Measurements from ENCODE around the gene HCFC1. TPM values are rescaled to one million over a fixed set of nuclear protein-coding genes. Genes with fewer than 3 reads are reported as not detected.
A peak's percentile ranks its signal among the peaks of the same experiment; 100 is the strongest.

HCFC1 gene
- total RNA-seq, 1 experiment from 2014 or later, result 77.7 TPM

DNA sequence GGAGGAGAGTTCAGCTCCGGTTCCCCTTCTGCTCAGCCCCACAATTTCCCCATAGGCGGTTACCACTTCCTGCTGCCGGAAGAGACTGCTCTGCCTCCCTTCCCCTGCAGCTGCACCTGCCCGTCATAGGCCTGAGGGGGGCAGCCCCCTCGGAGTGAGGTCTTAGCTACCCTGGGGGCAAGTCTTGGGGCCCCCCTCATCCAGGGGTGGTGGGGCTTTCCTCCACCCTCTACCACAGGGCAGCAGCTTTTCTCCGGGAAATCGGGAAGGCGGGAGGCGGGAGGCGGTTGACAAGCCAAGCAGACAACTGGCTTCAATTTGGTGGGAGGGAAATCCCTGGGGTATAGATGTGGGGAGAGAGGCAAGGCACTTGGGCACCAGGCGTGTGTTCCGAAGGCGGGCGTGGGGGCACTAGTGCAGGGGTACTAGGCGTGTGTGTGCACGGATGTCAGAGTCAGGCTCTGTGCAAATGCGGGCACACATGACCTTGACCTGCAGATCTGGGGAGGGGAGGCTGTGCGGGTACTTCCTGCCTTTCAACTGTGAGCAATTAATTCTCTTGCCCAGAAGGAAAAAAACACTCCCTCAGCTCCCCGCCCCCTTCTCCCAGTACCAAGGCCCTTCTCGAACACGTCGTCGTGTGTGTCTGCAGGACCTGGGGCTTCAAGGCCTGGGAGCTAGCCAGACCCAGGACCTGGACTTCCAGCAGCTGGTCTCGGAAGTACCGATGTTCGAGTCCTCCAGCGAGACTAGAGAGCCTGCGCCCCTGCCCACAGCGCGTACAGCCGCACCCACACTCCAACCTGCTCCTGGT is 44.6 kb downstream of the HCFC1 start:
- peak overlapping the region; percentile 11 for H3K27ac Mint-ChIP-seq (ENCODE audit: unreplicated experiment)
- peaks cover 12% of the 10 kb centered on the region for H3K27me3 Mint-ChIP-seq (ENCODE audit: unreplicated experiment)
- no peaks in the 10 kb centered on the region for H3K9me3 Mint-ChIP-seq (ENCODE audit: low read depth, unreplicated experiment)
- peak overlapping the region; percentile 70 for H3K4me3 Mint-ChIP-seq (ENCODE audit: low read depth, unreplicated experiment)
- peaks cover 38% of the 10 kb centered on the region for H3K36me3 Mint-ChIP-seq (ENCODE audit: insufficient read depth, unreplicated experiment)
- TF ChIP-seq, protein P1, sequence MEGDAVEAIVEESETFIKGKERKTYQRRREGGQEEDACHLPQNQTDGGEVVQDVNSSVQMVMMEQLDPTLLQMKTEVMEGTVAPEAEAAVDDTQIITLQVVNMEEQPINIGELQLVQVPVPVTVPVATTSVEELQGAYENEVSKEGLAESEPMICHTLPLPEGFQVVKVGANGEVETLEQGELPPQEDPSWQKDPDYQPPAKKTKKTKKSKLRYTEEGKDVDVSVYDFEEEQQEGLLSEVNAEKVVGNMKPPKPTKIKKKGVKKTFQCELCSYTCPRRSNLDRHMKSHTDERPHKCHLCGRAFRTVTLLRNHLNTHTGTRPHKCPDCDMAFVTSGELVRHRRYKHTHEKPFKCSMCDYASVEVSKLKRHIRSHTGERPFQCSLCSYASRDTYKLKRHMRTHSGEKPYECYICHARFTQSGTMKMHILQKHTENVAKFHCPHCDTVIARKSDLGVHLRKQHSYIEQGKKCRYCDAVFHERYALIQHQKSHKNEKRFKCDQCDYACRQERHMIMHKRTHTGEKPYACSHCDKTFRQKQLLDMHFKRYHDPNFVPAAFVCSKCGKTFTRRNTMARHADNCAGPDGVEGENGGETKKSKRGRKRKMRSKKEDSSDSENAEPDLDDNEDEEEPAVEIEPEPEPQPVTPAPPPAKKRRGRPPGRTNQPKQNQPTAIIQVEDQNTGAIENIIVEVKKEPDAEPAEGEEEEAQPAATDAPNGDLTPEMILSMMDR (IDR thresholded peaks at IDR 0.05; ENCODE audit: unreplicated experiment), result no peak
- no TSS peak for BruUV-seq (replicated peaks)
- intact Hi-C loops (cut with micrococcal nuclease; ENCODE audit: unreplicated experiment), result no loop called here
- H3K4me1 Mint-ChIP-seq (ENCODE audit: low read depth, unreplicated experiment), result peaks cover 8% of the 10 kb centered on the region
- CTCF ChIA-PET, result interaction anchor here (1.1 kb wide), 2 partner anchors 16 to 20 kb away, joined by 4 read pairs; no protein-coding TSS in a partner anchor
- DNase-seq, result no peak

DNA sequence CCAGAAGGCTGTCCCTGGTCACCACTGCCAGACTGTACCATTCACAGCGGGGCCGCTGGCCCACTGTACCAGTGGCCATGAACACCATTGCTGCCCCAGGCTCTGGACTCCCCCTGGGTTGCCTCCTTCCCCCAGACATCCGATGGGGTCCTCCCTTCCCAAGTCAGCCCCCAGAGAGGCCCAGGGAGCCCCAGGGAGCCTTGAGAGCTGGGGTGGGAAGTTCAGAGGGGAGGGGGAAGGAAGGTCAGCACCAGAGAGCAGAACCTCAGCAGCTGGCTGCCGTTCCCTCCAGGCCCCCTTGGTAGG is 45.1 kb downstream of the HCFC1 start:
- CTCF ChIA-PET, result interaction anchor here (1.1 kb wide), 1 partner anchor 21 kb away, joined by 4 read pairs; no protein-coding TSS in a partner anchor
- H3K27me3 Mint-ChIP-seq (ENCODE audit: unreplicated experiment), result peaks cover 14% of the 10 kb centered on the region
- TF ChIP-seq, protein P1 (IDR thresholded peaks at IDR 0.05; ENCODE audit: unreplicated experiment), result no peak
- BruUV-seq (replicated peaks), result no TSS peak
- no peaks in the 10 kb centered on the region for H3K9me3 Mint-ChIP-seq (ENCODE audit: low read depth, unreplicated experiment)
- intact Hi-C loops (cut with micrococcal nuclease; ENCODE audit: unreplicated experiment), result no loop called here
- peaks cover 8% of the 10 kb centered on the region for H3K4me1 Mint-ChIP-seq (ENCODE audit: low read depth, unreplicated experiment)
- H3K36me3 Mint-ChIP-seq (ENCODE audit: insufficient read depth, unreplicated experiment), result peaks cover 33% of the 10 kb centered on the region
- no peak overlapping the region for H3K27ac Mint-ChIP-seq (ENCODE audit: unreplicated experiment)
- DNase-seq, result no peak
- peak overlapping the region; percentile 70 for H3K4me3 Mint-ChIP-seq (ENCODE audit: low read depth, unreplicated experiment)

DNA sequence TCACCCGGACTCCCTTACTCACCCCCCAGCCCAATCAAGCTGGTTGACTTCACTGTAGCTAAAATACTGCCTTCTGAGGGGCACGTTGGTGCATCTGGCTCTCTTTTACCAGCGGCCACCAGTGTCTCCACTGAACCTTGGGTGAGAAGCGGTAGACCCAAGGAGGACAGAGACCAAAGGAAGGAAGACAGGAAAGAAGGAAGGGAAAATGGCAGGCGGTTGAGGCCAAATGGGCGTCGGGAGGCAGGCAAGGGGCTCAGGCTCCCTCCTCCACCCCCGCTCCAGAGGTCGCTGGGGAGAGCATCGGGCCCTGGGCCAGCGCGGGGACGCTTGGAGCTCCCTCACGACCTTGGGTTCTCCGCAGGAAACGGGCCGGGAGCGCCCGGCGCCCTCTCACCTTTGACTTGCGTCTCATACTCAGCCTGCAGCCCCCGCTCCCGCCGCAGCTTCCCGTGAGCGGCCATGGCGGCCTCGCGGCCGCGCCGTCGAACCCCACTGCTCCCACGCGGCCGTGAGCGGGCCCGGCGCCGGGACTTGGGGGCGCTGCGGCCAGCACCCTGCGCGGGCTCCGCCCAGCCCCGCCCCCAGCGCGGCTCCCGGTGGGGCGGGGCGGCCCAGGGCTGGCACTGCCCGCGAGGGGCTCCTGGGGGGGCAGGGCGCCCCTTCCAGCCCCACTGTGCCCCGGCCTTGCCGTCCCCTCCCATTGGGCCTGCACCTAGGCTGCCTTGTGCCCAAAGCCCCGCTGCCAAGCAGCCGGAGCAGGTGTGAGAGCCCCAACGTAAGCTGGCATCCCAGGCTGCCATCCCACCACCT is 45.7 kb downstream of the HCFC1 start, which contains the start of gene ARHGAP4:
Gene ARHGAP4, minus strand, starts transcription at position 526 of the 813 bp plus-strand sequence. Its CDS starts 62 bp downstream, at position 464.
- BruUV-seq (replicated peaks), result no TSS peak
- peaks cover 8% of the 10 kb centered on the region for H3K4me1 Mint-ChIP-seq (ENCODE audit: low read depth, unreplicated experiment)
- H3K27ac Mint-ChIP-seq (ENCODE audit: unreplicated experiment), result peak within 1 kb of the TSS; percentile 45
- CTCF ChIA-PET, result interaction anchor here (1.1 kb wide), 1 partner anchor 21 kb away, joined by 4 read pairs; no protein-coding TSS in a partner anchor
- H3K27me3 Mint-ChIP-seq (ENCODE audit: unreplicated experiment), result peaks cover 17% of the 10 kb centered on the region
- no peaks in the 10 kb centered on the region for H3K9me3 Mint-ChIP-seq (ENCODE audit: low read depth, unreplicated experiment)
- no peak for DNase-seq
- TF ChIP-seq, protein P1 (IDR thresholded peaks at IDR 0.05; ENCODE audit: unreplicated experiment), result no peak
- peak within 1 kb of the TSS; percentile 70 for H3K4me3 Mint-ChIP-seq (ENCODE audit: low read depth, unreplicated experiment)
- H3K36me3 Mint-ChIP-seq (ENCODE audit: insufficient read depth, unreplicated experiment), result peaks cover 28% of the 10 kb centered on the region
- intact Hi-C loops (cut with micrococcal nuclease; ENCODE audit: unreplicated experiment), result no loop called here

GRCh38 chrX:153925387-153925738 is 46.3 kb downstream of the HCFC1 start:
- TF ChIP-seq, protein P1 (IDR thresholded peaks at IDR 0.05; ENCODE audit: unreplicated experiment), result no peak
- CTCF ChIA-PET, result no interaction called here
- BruUV-seq (replicated peaks), result no TSS peak
- no peak for DNase-seq
- Mint-ChIP-seq H3K27me3 (ENCODE audit: unreplicated experiment) (peaks cover 23% of the 10 kb centered on the region), H3K36me3 (ENCODE audit: insufficient read depth, unreplicated experiment) (peaks cover 24% of the 10 kb centered on the region), H3K4me3 (ENCODE audit: low read depth, unreplicated experiment) (no peak overlapping the region), H3K4me1 (ENCODE audit: low read depth, unreplicated experiment) (peaks cover 8% of the 10 kb centered on the region), H3K27ac (ENCODE audit: unreplicated experiment) (peak overlapping the region; percentile 45), H3K9me3 (ENCODE audit: low read depth, unreplicated experiment) (no peaks in the 10 kb centered on the region)
- intact Hi-C loops (cut with micrococcal nuclease; ENCODE audit: unreplicated experiment), result no loop called here
